IMR-90 (cell line): Measurements from ENCODE around the gene SLC17A9. TPM values are rescaled to one million over a fixed set of nuclear protein-coding genes. Genes with fewer than 3 reads are reported as not detected.
A peak's percentile ranks its signal among the peaks of the same experiment; 100 is the strongest.

Experiments
- ATAC-seq: fragments of 200-7000 bp; cut with Tn5 transposase; 2 replicates; pipeline ENCODE4 v1.9.1; 2020; ENCODE audit warnings: low read depth, mild to moderate bottlenecking, moderate library complexity
- BruUV-seq: library from RNA; stranded (reverse); fragments of 400-500 nt; replicated peaks from 2 replicates; lab custom pipeline; 2021; lab: Mats Ljungman, UMichigan
- CTCF ChIA-PET: fragments of 300-600 bp; formaldehyde crosslinking; extraction: SDS; loops from one replicate; lab custom pipeline; 2021; ENCODE audit warnings: antibody characterized with exemption; lab: Yijun Ruan, JAX
- POLR2A ChIA-PET: fragments of 300-600 bp; sonication (Branson Sonifier 250); formaldehyde crosslinking; loops from one replicate; lab custom pipeline; 2022; ENCODE audit warnings: antibody characterized with exemption; ENCODE audit not compliant: unreplicated experiment; lab: Charles Lee
- DNase-seq: peaks from one replicate; pipeline ENCODE4 v3.0.0; 2013
- H2AFZ ChIP-seq: replicated peaks from 2 replicates; pipeline ENCODE3; 2013; ENCODE audit warnings: low read length, mild to moderate bottlenecking; ENCODE audit not compliant: poor library complexity
- H2AK5ac ChIP-seq: 2 replicates; pipeline ENCODE4 v1.6.1; 2013; ENCODE audit warnings: low read depth, low read length, inconsistent platforms
- H2AK9ac ChIP-seq: replicated peaks from 2 replicates; pipeline ENCODE3; 2013; ENCODE audit warnings: mild to moderate bottlenecking, low read depth, low read length, moderate library complexity; ENCODE audit not compliant: poor library complexity
- H2BK120ac ChIP-seq: 2 replicates; pipeline ENCODE4 v1.6.1; 2013; ENCODE audit warnings: low read depth, low read length, inconsistent platforms
- H2BK15ac ChIP-seq: 3 replicates; pipeline ENCODE4 v1.6.1; 2013; ENCODE audit warnings: low read depth, low read length, inconsistent platforms
- H2BK20ac ChIP-seq: 2 replicates; pipeline ENCODE4 v1.6.1; 2013; ENCODE audit warnings: low read depth, mild to moderate bottlenecking, inconsistent platforms, low read length, moderate library complexity
- H2BK5ac ChIP-seq: 2 replicates; pipeline ENCODE4 v1.6.1; 2013; ENCODE audit warnings: mild to moderate bottlenecking, low read depth, low read length, inconsistent platforms; ENCODE audit not compliant: poor library complexity, severe bottlenecking
- H3K14ac ChIP-seq: replicated peaks from 2 replicates; pipeline ENCODE4 v1.6.1; 2013; ENCODE audit warnings: low read depth, low read length, inconsistent platforms
- H3K18ac ChIP-seq: 2 replicates; pipeline ENCODE4 v1.6.1; 2013; ENCODE audit warnings: low read depth, low read length, control low read depth
- H3K23ac ChIP-seq: 2 replicates; pipeline ENCODE4 v1.6.1; 2013; ENCODE audit warnings: low read depth, low read length, inconsistent platforms
- H3K27ac ChIP-seq: 2 replicates; pipeline ENCODE4 v1.5.1; 2013; ENCODE audit warnings: mild to moderate bottlenecking, control low read depth, low read length; ENCODE audit not compliant: insufficient read depth
- H3K27me3 ChIP-seq: 2 replicates; pipeline ENCODE4 v1.6.1; 2013; ENCODE audit warnings: low read length; ENCODE audit not compliant: control insufficient read depth, insufficient read depth
- H3K36me3 ChIP-seq: 2 replicates; pipeline ENCODE4 v1.6.1; 2013; ENCODE audit warnings: low read length, mixed read lengths; ENCODE audit not compliant: control insufficient read depth, insufficient read depth
- H3K4ac ChIP-seq: 2 replicates; pipeline ENCODE4 v1.6.1; 2013; ENCODE audit warnings: low read depth, low read length, inconsistent platforms
- H3K4me1 ChIP-seq: 2 replicates; pipeline ENCODE4 v1.6.1; 2013; ENCODE audit warnings: low read length, mixed read lengths; ENCODE audit not compliant: control insufficient read depth, insufficient read depth
- H3K4me2 ChIP-seq: 2 replicates; pipeline ENCODE4 v1.6.1; 2013; ENCODE audit warnings: low read depth, mild to moderate bottlenecking, control low read depth, low read length, moderate library complexity
- H3K4me3 ChIP-seq: 2 replicates; pipeline ENCODE4 v1.5.1; 2013; ENCODE audit warnings: low read depth, mild to moderate bottlenecking, control low read depth, low read length, moderate library complexity; ENCODE audit not compliant: insufficient read depth
- H3K56ac ChIP-seq: 2 replicates; pipeline ENCODE4 v1.6.1; 2013; ENCODE audit warnings: low read length, inconsistent platforms; ENCODE audit not compliant: insufficient read depth; ENCODE audit errors: extremely low read depth
- H3K79me1 ChIP-seq, 2 experiments: 2 replicates each; pipeline ENCODE4 v1.6.1; 2013; ENCODE audit warnings: low read length in 2 of 2, inconsistent platforms in 1 of 2, low read depth in 1 of 2
- H3K9ac ChIP-seq: 2 replicates; pipeline ENCODE4 v1.6.1; 2013; ENCODE audit warnings: low read depth, low read length, control low read depth
- H3K9me1 ChIP-seq: 2 replicates; pipeline ENCODE4 v1.6.1; 2013; ENCODE audit warnings: low read length, inconsistent platforms; ENCODE audit not compliant: insufficient read depth
- H3K9me3 ChIP-seq: 2 replicates; pipeline ENCODE4 v1.6.1; 2013; ENCODE audit warnings: low read length; ENCODE audit not compliant: control insufficient read depth, insufficient read depth
- H4K20me1 ChIP-seq: 2 replicates; pipeline ENCODE4 v1.6.1; 2013; ENCODE audit warnings: low read length, inconsistent platforms; ENCODE audit not compliant: insufficient read depth
- H4K5ac ChIP-seq: 2 replicates; pipeline ENCODE4 v1.6.1; 2013; ENCODE audit warnings: mild to moderate bottlenecking, low read depth, low read length, control low read depth
- H4K8ac ChIP-seq, 2 experiments: 2 replicates each; pipeline ENCODE4 v1.6.1; 2013; ENCODE audit warnings: low read depth in 2 of 2, low read length in 2 of 2, control low read depth in 1 of 2, inconsistent platforms in 1 of 2
- H4K91ac ChIP-seq: 2 replicates; pipeline ENCODE4 v1.6.1; 2013; ENCODE audit warnings: low read depth, low read length, inconsistent platforms; ENCODE audit not compliant: insufficient read depth
- BHLHE40 ChIP-seq: fragments of 150-350 bp; IDR thresholded peaks from 2 replicates; pipeline ENCODE4 v1.6.1; 2016; ENCODE audit warnings: mild to moderate bottlenecking, low read depth, low read length
- CEBPB ChIP-seq: IDR thresholded peaks from 2 replicates; pipeline ENCODE4 v1.6.1; 2012; ENCODE audit warnings: low read depth, low read length, improper control_type of control experiment
- CHD1 ChIP-seq: IDR thresholded peaks from 2 replicates; pipeline ENCODE4 v1.6.1; 2012; ENCODE audit warnings: low read depth, low read length, improper control_type of control experiment
- FOS ChIP-seq: fragments of 150-350 bp; IDR thresholded peaks from 2 replicates; pipeline ENCODE4 v1.6.1; 2016; ENCODE audit warnings: low read depth, low read length
- MAZ ChIP-seq: IDR thresholded peaks from 2 replicates; pipeline ENCODE4 v1.6.1; 2012; ENCODE audit warnings: low read depth, mild to moderate bottlenecking, low read length, improper control_type of control experiment, moderate library complexity, borderline replicate concordance
- POLR2A ChIP-seq: IDR thresholded peaks from 2 replicates; pipeline ENCODE4 v1.6.1; 2012; ENCODE audit warnings: mild to moderate bottlenecking, low read depth, low read length
- RAD21 ChIP-seq: IDR thresholded peaks from 2 replicates; pipeline ENCODE4 v1.6.1; 2012; ENCODE audit warnings: low read length, improper control_type of control experiment
- RCOR1 ChIP-seq: IDR thresholded peaks from 2 replicates; pipeline ENCODE4 v1.6.1; 2012; ENCODE audit warnings: mild to moderate bottlenecking, low read length, improper control_type of control experiment; ENCODE audit not compliant: insufficient replicate concordance
- RFX5 ChIP-seq: IDR thresholded peaks from 2 replicates; pipeline ENCODE4 v1.8.0; 2012; ENCODE audit warnings: low read depth, mild to moderate bottlenecking, low read length, moderate library complexity
- SMC3 ChIP-seq: fragments of 150-350 bp; IDR thresholded peaks from 2 replicates; pipeline ENCODE4 v1.6.1; 2016; ENCODE audit warnings: low read depth, mild to moderate bottlenecking, antibody characterized with exemption, low read length, moderate library complexity
- WGBS, 2 experiments: methylation state at CpG; one replicate each; pipeline versions ENCODE4 v1.1.5 to v1.1.7; 2013; ENCODE audit warnings: missing lambda C conversion rate in 2 of 2; ENCODE audit not compliant: insufficient read length in 1 of 2; ENCODE audit errors: extremely low coverage in 2 of 2; 5-methylcytosine and 5-hydroxymethylcytosine counted together
- dilution Hi-C: fragments of 300-500 bp; cut with HindIII; formaldehyde crosslinking; loops from one replicate; pipeline ENCODE4 v1.14.3; 2018; ENCODE audit warnings: low sequenced_read_pairs; ENCODE audit not compliant: unreplicated experiment
- in situ Hi-C: fragments of 300-500 bp; cut with MboI; formaldehyde crosslinking; loops from 3 replicates; pipeline ENCODE4 v1.14.3; 2019; ENCODE audit warnings: low sequenced_read_pairs, inconsistent platforms, mixed read lengths
- intact Hi-C: fragments of 100-400 bp; cut with micrococcal nuclease; formaldehyde crosslinking; loops from 2 replicates; pipeline ENCODE4 v1.10.0; 2022
- polyA plus RNA-seq, 3 experiments: library from polyadenylated mRNA; depleted of rRNA; stranded (reverse); fragments of >200 nt; gene quantifications; 2 replicates each; pipeline ENCODE4 v1.2.3, GENCODE V29; 2012; ENCODE audit warnings: low replicate concordance in 1 of 3
- total RNA-seq: library from RNA; depleted of rRNA; stranded (reverse); fragments of >200 nt; gene quantifications from 2 replicates; pipeline ENCODE4 v1.2.3, GENCODE V29; 2012
- TF ChIP-seq, protein P1 (sequence below): fragments of 150-350 bp; IDR thresholded peaks from 2 replicates; pipeline ENCODE4 v1.6.1; 2016; ENCODE audit warnings: low read depth, mild to moderate bottlenecking, low read length, moderate library complexity, borderline replicate concordance
- TF ChIP-seq, protein P2 (sequence below): conservative IDR thresholded peaks from 2 replicates; pipeline ENCODE4 v1.5.1; 2012; ENCODE audit warnings: mild to moderate bottlenecking, low read depth, low read length, improper control_type of control experiment
- TF ChIP-seq, protein P3 (sequence below): fragments of 150-350 bp; IDR thresholded peaks from 2 replicates; pipeline ENCODE4 v1.6.1; 2017; ENCODE audit warnings: mild to moderate bottlenecking, antibody characterized with exemption, low read length, low read depth

The SLC17A9 gene
- total and polyA plus RNA-seq, 2 of the 4 experiments (the other 2 are of a cell fraction), result 2.2 to 14.4 TPM

DNA sequence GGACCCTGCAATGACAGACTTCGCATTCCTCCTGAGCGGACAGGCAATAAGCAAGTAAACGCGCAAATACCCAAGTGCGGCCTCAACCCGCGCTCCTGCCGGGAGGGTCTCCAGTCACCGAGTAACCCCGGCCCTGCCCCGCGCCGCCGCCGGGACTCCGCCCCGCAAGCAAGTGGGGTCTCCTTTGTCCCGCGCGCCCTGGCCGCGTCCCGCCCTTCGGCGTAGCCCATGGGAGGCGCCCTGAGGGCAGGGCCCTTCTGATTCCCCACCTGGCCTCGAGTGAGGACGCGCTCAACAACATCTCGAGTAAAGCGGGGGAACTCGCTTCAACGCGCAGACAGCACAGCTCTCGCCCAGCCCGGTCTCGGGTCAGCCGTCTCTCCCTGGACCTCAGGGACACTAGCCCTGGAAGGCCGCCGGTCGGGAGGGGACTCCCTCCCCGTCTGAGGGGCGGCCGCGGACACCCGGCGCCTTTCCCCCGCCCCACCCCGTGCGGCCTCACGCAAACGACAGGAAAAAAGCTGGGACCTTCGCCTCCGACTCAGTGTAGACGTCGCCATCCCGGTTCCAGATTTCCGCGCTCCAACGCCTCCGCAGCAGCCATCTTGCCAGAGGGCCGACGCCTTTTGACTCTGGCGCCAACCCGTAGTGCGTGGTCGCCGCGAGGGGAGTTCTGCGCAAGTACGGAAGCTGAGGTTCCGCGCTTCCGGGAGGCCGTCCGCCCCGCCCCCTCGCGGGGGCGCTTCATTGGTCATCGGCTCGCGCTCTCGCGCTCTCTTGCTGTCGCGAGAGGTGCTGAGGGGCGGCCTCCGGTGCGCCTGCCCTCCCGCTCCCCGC, 15.0 kb upstream of the SLC17A9 start:
- H2BK120ac ChIP-seq, result peak overlapping the region; percentile 53; the same call in 1 of the 2 replicates
- ChIA-PET POLR2A (interaction anchor here (0.6 to 1.9 kb wide), 2 partner anchors 16 to 300 kb away, joined by 3 to 13 read pairs; no protein-coding TSS in a partner anchor), CTCF (interaction anchor here (1.0 to 1.3 kb wide), 2 partner anchors 17 to 36 kb away, joined by 3 read pairs; no protein-coding TSS in a partner anchor)
- intact Hi-C loops, result loop anchor here (2.0 kb wide), 1 partner anchor 37 kb away; no protein-coding TSS in a partner anchor
- DNase-seq, result peak; percentile 96
- H3K79me1 ChIP-seq, result peaks cover 8 to 70% of the 10 kb centered on the region in 2 experiments; a peak in 3 of 4 replicates
- H4K20me1 ChIP-seq, result peaks cover 76% of the 10 kb centered on the region
- in situ Hi-C loops, result no loop called here
- H2BK15ac ChIP-seq, result no peak overlapping the region
- peak overlapping the region; percentile 96 for H3K4me3 ChIP-seq
- no peak overlapping the region for H2BK20ac ChIP-seq
- peak overlapping the region; percentile 75 for H3K56ac ChIP-seq
- peak overlapping the region; percentile 84 for H3K27ac ChIP-seq
- peak overlapping the region; percentile 87 for H3K9ac ChIP-seq
- H2AK9ac ChIP-seq, result peak overlapping the region; percentile 99
- 1% methylated on average over 58 of the region's 92 CpGs; no CpG with 5 or more reads in 1 of the 2 experiments for WGBS, 2 experiments
- H3K4me2 ChIP-seq, result peak overlapping the region; percentile 88
- peak overlapping the region; percentile 89 for H2AFZ ChIP-seq
- no peaks in the 10 kb centered on the region for H3K27me3 ChIP-seq
- H2BK5ac ChIP-seq, result peak overlapping the region; percentile 72
- no peaks in the 10 kb centered on the region for H3K9me3 ChIP-seq
- ATAC-seq, result peak; percentile 90
- peaks cover 13% of the 10 kb centered on the region for H3K4me1 ChIP-seq
- no TSS peak for BruUV-seq
- dilution Hi-C loops, result no loop called here
- H3K23ac ChIP-seq, result peak overlapping the region; percentile 90
- peak overlapping the region; percentile 96 for H3K4ac ChIP-seq
- H2AK5ac ChIP-seq, result peak overlapping the region; percentile 99
- peaks cover 23% of the 10 kb centered on the region for H3K36me3 ChIP-seq
- peak overlapping the region; percentile 92 for H3K14ac ChIP-seq
- peak overlapping the region; percentile 87 for H4K5ac ChIP-seq
- peak overlapping the region; percentile 94 for H4K91ac ChIP-seq
- H4K8ac ChIP-seq, result peak overlapping the region; percentile 90 to 94
- H3K9me1 ChIP-seq, result peaks cover 30% of the 10 kb centered on the region
- no peak overlapping the region for H3K18ac ChIP-seq
- TF ChIP-seq RCOR1 (no peak), RAD21 (no peak), RFX5 (no peak), POLR2A (peak; percentile 70), CHD1 (no peak), FOS (peak; percentile 16; the same call in 1 of the 2 replicates), MAZ (peak; percentile 92; the same call in 1 of the 2 replicates), BHLHE40 (no peak), CEBPB (no peak), SMC3 (no peak)
- TF ChIP-seq, protein P1, sequence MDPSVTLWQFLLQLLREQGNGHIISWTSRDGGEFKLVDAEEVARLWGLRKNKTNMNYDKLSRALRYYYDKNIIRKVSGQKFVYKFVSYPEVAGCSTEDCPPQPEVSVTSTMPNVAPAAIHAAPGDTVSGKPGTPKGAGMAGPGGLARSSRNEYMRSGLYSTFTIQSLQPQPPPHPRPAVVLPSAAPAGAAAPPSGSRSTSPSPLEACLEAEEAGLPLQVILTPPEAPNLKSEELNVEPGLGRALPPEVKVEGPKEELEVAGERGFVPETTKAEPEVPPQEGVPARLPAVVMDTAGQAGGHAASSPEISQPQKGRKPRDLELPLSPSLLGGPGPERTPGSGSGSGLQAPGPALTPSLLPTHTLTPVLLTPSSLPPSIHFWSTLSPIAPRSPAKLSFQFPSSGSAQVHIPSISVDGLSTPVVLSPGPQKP, result no peak
- TF ChIP-seq, protein P2, sequence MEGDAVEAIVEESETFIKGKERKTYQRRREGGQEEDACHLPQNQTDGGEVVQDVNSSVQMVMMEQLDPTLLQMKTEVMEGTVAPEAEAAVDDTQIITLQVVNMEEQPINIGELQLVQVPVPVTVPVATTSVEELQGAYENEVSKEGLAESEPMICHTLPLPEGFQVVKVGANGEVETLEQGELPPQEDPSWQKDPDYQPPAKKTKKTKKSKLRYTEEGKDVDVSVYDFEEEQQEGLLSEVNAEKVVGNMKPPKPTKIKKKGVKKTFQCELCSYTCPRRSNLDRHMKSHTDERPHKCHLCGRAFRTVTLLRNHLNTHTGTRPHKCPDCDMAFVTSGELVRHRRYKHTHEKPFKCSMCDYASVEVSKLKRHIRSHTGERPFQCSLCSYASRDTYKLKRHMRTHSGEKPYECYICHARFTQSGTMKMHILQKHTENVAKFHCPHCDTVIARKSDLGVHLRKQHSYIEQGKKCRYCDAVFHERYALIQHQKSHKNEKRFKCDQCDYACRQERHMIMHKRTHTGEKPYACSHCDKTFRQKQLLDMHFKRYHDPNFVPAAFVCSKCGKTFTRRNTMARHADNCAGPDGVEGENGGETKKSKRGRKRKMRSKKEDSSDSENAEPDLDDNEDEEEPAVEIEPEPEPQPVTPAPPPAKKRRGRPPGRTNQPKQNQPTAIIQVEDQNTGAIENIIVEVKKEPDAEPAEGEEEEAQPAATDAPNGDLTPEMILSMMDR, result no peak
- TF ChIP-seq, protein P3, sequence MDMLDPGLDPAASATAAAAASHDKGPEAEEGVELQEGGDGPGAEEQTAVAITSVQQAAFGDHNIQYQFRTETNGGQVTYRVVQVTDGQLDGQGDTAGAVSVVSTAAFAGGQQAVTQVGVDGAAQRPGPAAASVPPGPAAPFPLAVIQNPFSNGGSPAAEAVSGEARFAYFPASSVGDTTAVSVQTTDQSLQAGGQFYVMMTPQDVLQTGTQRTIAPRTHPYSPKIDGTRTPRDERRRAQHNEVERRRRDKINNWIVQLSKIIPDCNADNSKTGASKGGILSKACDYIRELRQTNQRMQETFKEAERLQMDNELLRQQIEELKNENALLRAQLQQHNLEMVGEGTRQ, result peak; percentile 19; the same call in 1 of the 2 replicates
